Measurements from ENCODE around the gene GABBR2.

Gene GABBR2

GRCh38 chr9:98634685-98635336 is 73.9 kb downstream of the GABBR2 start:
- no peak for DNase-seq (ENCODE audit: low spot score)

GRCh38 chr9:98632839-98633238 is 75.9 kb downstream of the GABBR2 start:
- DNase-seq (ENCODE audit: low spot score): no peak

GRCh38 chr9:98627296-98627695 is 81.4 kb downstream of the GABBR2 start:
- DNase-seq (ENCODE audit: low spot score): no peak

GRCh38 chr9:98625728-98626127 is 83.0 kb downstream of the GABBR2 start:
- no peak for DNase-seq (ENCODE audit: low spot score)

GRCh38 chr9:98619788-98620187 is 88.9 kb downstream of the GABBR2 start:
- no peak for DNase-seq (ENCODE audit: low spot score)

- no peak for DNase-seq (ENCODE audit: low spot score)
Observed at GRCh38 chr9:98615633-98616032, 93.1 kb downstream of the GABBR2 start.

- no peak for DNase-seq (ENCODE audit: low spot score)
Observed at GRCh38 chr9:98614941-98615340, 93.8 kb downstream of the GABBR2 start.

GRCh38 chr9:98612061-98612752 is 96.5 kb downstream of the GABBR2 start:
- DNase-seq (ENCODE audit: low spot score): no peak

GRCh38 chr9:98611319-98611718 is 97.4 kb downstream of the GABBR2 start:
- DNase-seq (ENCODE audit: low spot score): no peak

GRCh38 chr9:98610711-98611110 is 98.0 kb downstream of the GABBR2 start:
- no peak for DNase-seq (ENCODE audit: low spot score)

- no peak for DNase-seq (ENCODE audit: low spot score)
Observed at GRCh38 chr9:98610211-98610610, 98.5 kb downstream of the GABBR2 start.

- no peak for DNase-seq (ENCODE audit: low spot score)
Observed at GRCh38 chr9:98609646-98610045, 99.1 kb downstream of the GABBR2 start.

GRCh38 chr9:98607787-98608186 is 100.9 kb downstream of the GABBR2 start:
- DNase-seq (ENCODE audit: low spot score): no peak

- no peak for DNase-seq (ENCODE audit: low spot score)
Observed at GRCh38 chr9:98607152-98607551, 101.6 kb downstream of the GABBR2 start.

GRCh38 chr9:98606730-98607129 is 102.0 kb downstream of the GABBR2 start:
- no peak for DNase-seq (ENCODE audit: low spot score)

- no peak for DNase-seq (ENCODE audit: low spot score)
Observed at GRCh38 chr9:98605116-98605515, 103.6 kb downstream of the GABBR2 start.

GRCh38 chr9:98603821-98604383 is 104.8 kb downstream of the GABBR2 start:
- no peak for DNase-seq (ENCODE audit: low spot score)

GRCh38 chr9:98602839-98603500 is 105.8 kb downstream of the GABBR2 start:
- DNase-seq (ENCODE audit: low spot score): no peak

- no peak for DNase-seq (ENCODE audit: low spot score)
Observed at GRCh38 chr9:98600631-98601030, 108.1 kb downstream of the GABBR2 start.

- DNase-seq (ENCODE audit: low spot score): no peak
Observed at GRCh38 chr9:98599566-98600216, 109.0 kb downstream of the GABBR2 start.

GRCh38 chr9:98598861-98599260 is 109.9 kb downstream of the GABBR2 start:
- no peak for DNase-seq (ENCODE audit: low spot score)

- no peak for DNase-seq (ENCODE audit: low spot score)
Observed at GRCh38 chr9:98597236-98597771, 111.4 kb downstream of the GABBR2 start.

Measured in globus pallidus (tissue), 1 donor.